Endometrium (tissue), 2 donors: ENCODE data around the gene PPP4R4.
"Not testable (repeated sequence)": the region's sequence is repeated elsewhere in the genome, so short reads cannot be mapped to it uniquely, and the experiment has no call there.

ENCODE experiments used
- FAIRE-seq: peaks from 2 replicates; lab custom pipeline; 2012; peaks lifted over from hg19 to GRCh38; lab: Jason Lieb, UNC
- donor health status: control.
- donor health status: control.

Gene PPP4R4

DNA sequence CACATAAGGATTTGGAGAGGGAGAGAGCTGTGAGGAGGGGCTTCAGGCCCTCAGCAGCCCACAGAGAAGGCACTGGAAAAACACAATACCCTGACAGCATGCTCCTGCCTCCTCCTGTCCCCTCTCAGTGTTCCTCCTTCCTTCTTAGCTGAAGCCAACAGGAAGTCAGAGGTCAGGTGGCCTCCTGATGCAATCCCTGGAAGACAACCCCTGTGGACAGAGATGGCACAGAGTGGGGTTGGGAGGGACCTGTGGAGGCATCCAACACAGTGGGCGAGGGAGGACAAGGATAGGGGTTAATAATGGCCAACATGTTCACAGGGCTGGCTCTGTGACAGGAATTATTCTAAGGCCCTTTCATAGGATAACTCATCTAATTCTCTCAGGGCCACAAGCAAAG, 29.4 kb upstream of the PPP4R4 start:
- FAIRE-seq: no peak

DNA sequence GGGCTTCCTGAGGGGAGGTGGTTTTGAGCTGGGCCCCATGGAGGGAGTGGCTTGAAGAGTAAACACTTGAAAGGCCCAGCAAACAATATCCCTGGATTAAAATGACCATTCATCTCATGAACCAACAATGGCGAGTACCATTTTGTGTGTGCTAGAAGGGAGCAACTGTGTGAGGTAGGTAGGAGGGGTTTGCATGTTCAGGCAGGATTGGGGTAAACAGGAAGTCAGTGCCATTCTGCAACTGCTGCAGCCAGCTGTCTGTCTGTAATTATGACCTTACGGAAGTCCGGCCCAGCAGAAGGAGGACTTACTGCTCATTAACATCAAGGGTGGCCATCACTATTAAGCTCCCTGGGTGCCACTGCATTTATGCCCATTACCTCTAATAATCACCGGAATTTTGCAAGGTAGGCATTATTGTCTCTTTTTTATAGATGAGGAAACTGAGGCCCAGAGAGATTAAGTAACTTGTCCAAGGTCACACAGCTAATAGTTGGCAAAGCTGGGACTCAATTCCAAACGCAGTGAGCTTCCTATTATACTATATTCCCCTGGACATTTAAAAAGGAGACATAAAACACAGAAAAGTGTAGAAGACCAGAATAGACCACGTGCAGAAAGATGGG, 28.1 kb upstream of the PPP4R4 start:
- FAIRE-seq: no peak

DNA sequence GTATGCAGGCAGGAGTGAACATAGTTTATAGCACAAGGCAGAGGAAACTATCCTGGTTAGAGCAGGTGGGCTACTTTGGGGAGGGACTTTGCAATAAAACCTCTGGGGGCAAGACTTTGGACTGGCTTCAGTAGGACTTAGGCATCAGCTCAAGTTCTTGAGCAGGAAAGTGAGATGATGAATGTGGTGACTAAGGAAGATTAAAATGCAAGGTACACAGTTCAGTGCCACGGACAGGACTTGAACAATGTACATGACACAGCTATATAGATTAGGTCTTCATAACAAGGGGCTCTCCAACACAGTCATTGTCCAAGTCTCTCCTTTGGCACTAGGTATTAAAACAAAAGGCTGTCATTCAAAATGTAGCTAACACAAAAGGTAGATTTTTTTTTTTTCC, 21.4 kb upstream of the PPP4R4 start:
- FAIRE-seq: no peak

DNA sequence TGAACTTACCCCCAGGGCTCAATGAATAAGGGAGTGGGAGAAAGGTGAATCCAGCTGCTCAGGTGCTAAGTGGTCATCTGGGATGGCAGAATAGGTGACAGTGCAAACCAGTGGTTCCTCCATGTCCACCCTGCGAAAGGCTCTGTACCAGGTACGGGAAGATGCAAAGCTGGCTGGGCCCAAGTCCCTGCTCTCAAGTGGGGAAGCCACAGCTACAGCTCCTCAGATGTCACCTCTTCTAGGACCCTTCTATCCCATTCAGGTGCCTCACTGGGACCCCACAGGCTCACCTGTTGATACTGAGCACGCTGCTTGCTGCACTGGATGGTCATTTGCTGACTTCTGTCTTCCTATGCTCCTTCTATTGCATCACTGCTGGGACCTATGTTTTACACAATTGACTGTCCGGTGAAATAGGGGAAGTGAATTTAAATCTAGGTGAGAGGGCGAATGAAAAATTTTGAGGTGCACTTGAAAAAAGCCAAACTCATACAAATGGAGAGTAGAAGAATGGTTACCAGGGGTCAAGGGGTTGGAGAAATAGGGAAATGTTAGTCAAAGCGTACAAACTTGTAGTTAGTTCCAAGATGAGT, 20.3 kb upstream of the PPP4R4 start:
- no peak for FAIRE-seq

DNA sequence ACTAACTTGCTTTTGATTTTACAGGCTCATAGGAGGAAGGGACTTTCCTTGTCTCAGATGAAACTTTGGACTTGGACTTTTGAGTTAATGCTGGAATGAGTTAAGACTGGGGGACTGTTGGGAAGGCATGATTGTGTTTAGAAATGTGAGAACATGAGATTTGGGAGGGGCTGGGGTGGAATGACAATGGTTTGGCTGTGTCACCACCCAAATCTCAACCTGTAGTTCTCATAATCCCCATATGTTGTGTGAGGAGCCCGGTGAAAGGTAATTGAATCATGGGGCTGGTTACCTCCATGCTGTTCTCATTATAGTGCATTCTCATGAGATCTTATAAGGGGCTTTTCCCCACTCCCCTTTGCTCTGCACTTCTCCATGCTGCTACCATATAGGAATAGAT, 18.0 kb upstream of the PPP4R4 start:
- FAIRE-seq: not testable (repeated sequence)

DNA sequence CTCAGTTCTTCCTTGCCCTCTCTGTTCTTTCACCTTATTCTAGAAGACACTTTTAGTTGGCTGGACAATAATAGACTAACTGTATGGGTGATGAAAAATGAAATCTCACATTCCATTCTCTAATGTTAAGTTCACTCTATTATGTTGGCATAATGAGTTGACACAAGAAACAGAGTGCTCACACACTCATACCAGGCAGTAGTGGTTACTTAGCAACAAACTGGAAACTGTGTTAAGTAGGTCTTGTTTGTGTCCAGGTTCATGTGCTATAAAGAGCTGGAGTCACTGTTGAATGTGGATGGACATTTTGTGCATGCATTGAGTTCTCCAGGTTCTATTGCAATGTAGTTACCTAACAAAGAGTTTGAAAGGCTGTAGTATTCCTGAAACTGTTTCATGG, 16.9 kb upstream of the PPP4R4 start:
- FAIRE-seq: no peak

DNA sequence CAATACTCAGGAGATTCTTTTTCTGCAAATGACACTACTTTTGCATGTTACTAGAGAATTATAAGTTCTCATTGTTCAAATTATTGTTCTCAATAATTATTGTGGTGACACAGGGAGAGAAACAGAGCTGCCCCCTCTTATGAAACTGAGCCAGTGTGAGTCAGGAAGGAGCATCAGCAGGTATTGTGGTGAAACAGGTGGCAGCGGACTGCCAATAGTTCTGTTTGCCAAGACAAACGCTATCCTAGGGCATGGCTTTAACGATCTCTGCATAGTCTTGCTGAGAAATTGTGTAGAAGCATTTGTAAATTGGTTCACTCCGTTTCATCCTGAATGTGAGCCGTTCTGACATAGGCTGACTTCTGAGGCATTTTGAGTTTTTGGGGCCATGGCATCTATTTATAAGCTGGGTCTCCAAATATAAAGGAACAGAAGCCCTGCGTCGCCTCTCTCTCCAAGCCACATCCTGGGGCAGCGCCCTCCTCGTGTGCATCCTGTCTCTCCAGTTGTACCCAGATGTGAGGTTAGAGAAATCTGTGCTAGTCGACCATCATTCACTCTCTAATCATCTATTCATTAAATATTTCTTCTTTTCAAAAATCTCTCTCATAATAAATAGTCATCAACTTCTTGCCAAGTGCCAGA, 15.8 kb upstream of the PPP4R4 start:
- FAIRE-seq: no peak

DNA sequence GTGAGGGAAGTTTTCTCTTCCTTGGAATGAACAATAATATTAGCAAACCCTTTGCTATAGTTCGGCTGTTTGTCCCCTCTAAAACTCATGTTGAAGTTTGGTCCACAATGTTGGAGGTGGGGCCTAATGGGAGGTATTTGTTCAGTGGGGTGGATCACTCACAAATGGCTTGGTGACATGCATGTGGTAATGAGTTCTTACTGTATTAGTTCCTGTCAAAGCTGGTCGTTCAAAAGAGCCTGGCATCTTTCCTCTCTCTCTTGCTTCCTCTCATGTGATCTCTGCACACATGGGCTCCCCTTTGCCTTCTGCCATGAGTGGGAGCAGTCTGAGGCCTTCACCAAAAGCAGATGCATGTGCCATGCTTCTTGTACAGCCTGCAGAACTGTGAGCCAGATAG, 13.1 kb upstream of the PPP4R4 start:
- FAIRE-seq: no peak

DNA sequence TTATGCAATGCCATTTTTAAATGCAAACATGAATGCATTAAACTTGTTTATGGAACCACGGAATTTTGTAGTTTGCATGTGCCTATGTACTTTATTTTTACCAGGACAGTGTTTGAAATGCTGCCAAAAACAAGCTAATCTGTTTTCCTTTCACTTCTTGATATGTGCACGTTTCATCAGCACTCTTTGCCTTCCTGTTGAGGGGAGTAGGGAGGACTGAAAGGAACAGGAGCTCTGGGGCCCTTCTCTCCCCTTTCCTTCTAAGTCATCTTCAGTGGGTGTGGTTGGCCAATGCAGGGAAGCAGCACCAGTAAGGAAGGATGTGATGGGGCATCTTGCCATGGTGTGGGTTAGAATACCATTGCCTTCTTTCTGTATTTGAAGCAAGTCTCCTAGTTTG, 12.1 kb upstream of the PPP4R4 start:
- no peak for FAIRE-seq

DNA sequence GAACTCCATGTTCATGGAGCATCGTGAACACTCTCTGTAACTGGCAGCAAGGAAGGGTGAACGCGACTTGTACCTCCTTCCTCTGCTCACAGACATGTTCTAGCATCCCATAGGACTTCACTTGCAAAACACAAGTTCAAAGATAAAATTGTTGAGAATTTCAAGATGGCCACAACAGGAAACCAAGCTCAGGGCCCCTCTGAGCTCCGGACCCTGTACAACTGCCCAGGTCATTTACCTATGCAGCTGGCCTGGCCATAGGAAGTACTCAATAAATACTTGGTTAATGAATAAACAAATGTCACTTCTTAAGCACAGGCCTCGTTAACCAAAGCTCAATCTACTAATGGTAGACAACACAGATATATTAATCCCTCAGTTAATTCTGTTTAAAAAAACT, 11.7 kb upstream of the PPP4R4 start:
- FAIRE-seq: no peak

DNA sequence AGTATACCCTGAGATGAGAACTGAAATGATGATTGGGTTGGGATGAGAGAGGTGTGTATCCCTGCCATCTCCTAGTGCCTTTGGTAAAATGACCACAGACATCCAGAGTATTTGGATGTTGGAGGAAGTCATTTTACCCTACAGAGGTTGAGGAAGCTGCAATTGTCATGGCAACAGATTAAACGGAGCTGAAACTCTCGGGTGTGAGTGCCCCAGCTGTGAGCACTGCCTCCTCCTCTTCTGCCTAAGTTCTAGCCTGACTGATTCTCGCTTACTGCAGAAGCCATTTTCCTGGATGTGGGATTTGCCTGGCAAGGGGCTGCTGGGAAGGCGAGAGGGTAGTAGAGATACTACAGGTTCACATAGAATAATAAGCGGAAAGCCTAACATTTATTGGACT, 10.3 kb upstream of the PPP4R4 start:
- no peak for FAIRE-seq

DNA sequence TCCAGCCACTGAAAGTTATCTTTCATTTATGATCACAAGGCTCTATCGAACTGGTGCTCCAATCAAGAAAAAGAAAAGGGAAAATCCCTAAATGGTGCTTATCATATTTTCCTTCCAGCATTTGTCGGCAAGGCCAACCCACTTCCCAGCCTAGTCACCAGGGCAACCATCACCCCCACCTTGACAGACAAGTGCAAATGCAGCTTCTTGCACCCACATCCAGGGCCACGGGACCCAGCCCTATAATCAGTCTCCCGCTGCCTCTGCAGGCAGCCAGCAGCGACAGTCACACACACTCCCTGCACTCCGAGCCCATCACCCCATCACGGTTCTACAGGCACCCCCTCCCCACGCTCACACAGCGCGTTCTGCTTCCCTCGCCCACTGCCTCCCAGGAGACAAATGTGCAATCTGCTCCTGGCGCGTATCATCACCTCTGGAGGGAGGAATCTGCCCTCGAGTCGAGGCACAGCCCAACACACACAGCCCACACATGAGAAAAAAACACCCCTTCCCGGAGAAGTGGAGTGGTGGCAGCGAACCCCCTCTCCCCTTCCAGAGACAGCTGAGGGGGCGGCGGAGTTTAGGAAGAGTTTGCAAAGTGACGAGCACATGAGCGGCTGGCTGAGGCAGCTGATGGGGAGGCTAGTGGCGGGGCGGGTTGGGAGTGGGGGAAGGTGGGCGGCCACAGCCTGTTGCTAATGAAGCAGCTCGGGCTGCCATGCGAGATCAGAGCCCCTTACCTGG, 9.3 kb upstream of the PPP4R4 start:
- FAIRE-seq: no peak

DNA sequence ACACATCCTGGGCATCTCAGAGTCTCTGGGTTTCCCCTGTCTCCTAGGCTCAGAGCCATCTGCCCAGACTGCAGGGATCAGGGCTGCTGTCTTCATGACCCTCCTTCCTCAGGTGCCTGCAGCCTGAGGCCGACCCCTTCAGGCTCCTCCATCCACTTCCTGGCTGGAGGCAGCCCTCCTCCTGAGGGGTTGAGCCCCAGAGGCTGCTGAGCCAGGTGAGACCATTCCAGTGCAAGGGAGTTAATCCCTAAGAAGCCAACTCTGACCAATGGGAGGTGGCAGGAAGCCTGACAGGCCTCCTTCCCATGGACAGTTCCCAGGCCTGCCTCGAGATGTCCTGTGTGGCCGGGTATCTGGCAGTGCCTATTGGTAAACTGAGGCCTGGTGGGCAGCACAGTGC, 8.4 kb upstream of the PPP4R4 start:
- FAIRE-seq: no peak

DNA sequence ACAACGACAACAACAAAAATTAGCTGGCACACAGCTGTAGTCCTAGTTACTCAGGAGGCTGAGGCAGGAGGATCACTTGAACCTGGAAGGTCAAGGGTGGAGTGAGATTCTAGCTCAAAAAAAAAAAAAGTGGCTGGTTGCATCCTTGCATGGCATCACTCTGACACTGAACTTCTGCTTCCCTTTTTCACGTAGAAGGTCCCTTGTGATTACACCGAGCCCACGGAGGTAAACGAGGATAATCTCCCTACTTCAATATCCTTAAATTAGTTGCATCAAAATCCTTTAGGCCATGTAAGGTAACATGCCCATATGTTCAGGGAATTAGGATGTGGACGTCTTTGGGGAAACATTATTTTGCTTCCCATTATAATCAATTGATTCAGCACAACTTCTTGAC, 4.0 kb upstream of the PPP4R4 start:
- no peak for FAIRE-seq

DNA sequence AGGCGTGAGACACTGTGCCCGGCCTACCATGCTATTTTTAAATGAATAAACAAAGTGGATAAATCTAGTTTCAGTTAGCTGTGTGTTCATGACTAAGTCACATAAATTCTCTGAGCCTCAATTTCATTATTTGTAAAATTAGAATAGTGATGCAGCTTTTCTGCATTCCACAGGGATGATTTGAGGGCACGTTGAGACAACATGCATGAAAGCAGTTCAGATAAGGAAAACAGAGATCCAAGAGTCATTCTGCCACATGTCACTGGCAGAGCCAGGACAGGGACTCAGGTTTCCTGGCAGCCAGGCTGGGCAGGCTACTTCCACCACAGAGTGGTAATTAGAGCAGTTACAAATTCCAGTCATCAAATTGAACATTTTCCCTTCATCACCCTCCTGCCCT, 2.9 kb upstream of the PPP4R4 start:
- FAIRE-seq: no peak

DNA sequence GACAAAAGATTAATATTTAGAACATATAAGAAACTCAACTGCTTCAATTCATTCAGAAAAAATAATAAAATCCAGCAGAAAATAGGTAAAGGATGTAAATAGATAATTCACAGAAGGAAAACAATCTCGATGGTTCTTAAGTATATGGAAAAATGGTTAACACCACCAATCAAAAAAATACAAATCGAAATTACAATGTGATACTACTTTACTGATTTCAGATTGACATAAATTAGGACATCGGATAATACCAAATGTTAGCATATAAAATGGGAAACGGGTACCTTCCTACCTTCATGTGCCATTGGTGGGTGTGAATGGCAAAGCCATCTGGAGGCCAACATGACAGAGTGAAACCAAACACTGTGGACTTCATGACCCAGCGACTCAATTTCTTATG, 1.6 kb upstream of the PPP4R4 start:
- no peak for FAIRE-seq

DNA sequence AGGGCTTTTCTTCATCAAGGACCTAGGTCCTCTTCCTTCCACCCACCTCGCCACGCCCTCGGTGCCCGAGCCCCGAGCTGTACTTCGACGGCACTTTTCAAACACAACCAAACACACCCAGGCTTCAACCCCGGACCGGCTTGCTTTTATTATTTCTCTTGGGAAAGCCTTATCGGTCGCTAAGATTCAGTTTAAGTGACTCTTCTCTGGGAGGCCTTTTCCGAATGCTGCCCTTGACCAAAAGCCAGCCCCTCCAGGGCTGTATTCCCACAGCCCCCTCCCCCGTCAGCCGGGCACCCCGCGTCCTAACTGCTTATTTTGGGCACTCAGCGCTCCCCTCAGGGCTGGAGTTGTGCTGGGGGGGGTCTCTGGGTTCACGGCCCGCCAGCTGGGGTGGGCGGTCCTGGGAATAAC, 644 bp upstream of the PPP4R4 start:
- no peak for FAIRE-seq

DNA sequence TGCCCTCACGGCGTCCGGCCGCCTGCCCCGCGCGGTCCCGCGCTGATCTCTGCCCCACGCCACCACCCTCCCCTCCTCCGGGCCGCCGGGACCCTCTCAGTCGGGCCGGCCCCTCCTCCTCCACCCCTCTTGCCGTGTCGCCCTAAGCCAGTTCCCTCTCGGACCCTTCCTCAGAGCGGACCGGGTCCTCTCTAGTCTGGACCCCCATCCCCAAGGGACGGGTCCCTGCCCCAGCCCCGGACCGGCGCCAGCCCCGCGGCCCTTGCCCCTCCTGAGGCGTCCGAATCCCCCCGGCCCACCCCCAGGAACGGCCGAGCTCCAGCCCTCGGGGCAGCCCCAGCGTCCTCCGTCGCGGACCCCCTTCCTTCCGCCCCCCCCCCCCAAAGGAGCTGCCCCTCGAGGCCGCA, 485 bp downstream of the PPP4R4 start:
- FAIRE-seq: no peak

DNA sequence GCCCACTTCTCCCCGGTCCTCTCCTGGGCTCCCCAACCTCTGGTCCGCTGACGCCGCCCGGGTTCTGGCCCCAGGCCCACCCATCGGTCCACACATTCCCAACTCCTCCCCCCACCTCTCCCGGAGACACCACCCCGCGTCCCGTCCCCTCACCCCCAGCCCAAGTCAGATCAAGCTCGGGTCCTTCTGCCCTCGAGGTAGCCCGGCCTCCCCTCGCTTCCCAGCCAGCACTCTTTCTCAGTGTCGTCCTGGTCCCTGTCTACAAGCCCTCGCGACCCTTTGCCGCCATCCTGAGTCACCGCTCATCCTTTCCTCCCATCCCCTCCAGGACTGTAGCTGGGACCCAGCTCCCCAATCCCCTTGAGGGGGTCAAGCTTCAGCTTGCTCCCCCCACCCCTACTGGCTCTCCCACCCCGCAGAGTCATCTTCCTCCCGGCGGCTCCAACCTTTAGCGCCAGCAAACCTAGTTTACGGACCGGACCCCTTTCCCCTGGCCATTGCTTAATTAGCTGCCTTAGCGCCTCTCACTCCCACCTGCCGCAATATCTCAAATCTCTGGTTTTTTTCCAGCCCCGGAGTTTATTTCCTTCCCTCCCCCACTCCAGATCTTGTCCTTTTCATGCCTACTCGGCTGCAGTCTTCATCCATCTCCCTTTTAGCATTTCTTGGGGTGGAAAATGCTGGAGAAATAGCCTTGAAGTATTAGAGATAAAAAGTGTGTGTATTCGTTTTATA, 1.1 kb downstream of the PPP4R4 start:
- FAIRE-seq: no peak

DNA sequence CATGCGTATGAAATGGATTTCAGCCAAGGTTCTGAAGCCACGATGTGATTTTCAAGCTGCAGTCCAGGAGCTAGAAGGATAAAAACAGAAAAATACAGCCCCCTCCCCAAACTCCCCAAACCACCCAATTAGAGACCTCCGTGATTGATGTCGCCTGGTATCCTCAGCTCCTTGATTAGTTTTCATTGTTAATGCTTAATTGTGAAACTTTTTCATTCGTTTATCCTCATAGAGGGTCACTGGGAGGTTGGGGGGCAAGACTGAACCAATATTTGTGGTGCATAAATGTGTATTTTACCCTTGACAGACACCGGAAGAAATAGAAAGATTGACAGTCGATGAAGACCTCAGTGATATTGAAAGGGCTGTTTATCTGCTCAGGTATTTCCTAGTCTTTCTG, 1.6 kb downstream of the PPP4R4 start:
- FAIRE-seq: no peak

DNA sequence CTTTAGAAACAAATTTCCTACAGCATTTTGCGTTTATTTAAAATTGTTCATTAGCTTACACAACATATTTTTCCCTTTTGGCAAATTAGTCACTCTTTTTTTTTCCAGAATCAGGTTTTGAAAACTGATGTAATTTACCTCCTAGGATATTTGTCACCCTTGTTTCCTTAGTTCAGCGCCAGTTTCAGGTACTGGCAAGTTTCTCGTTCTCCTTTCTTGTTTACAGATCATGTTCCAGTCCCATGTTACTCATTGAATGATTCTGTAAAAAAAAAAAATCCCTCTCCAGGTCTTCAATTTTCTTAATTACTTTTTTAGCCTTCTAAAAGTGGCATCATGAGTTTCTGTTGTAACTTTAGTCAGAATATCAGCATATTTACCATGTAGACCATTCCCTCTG, 2.7 kb downstream of the PPP4R4 start:
- no peak for FAIRE-seq

DNA sequence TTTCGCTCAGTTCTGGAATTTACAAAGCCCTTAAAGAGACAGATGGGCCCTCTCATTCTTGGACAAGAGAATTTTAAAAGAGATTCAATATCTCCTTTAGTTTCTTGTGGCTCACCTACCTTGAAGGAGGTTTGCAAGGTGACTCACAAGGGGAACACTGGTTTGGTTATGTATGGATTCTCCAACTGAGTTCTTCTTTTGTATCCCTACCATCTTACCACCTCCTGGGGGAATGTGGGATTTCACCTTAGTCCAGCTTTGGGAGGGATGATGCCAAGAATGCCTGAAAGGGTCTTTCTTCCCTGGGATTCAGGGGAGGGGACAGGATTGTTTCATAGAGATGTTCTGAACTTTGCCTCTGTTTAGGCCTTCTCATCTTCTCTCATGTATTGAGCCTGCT, 3.7 kb downstream of the PPP4R4 start:
- no peak for FAIRE-seq

DNA sequence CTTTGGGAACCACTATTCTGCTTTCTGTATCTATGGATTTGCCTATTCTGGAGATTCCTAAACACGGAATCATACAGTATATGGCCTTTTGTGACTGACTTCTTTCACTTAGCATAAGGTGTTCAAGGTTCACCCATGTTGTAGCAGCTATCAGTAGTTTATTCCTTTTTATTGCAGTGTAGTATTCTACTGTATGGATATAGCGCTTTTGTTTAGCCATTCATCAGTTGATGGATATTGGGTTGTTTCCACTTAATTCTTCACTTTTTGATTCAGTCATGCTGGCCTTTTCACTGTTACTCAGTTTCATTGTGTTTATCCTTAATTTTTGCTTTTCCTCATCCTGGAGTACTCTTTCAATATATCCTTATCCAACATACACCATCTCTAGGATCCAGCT, 5.1 kb downstream of the PPP4R4 start:
- FAIRE-seq: no peak
